H9 (cell line): ENCODE data around the gene NFILZ. TPM values are rescaled to one million over a fixed set of nuclear protein-coding genes. Genes with fewer than 3 reads are reported as not detected.
A peak's percentile ranks its signal among the peaks of the same experiment; 100 is the strongest.

Experiments used
- DNase-seq: peaks from one replicate; pipeline ENCODE4 v3.0.0-alpha.2; 2017
- H2AFZ ChIP-seq: one replicate; pipeline ENCODE4 v1.6.1; 2013; ENCODE audit warnings: mild to moderate bottlenecking, low read length, control low read depth, moderate library complexity
- H2AK5ac ChIP-seq: 2 replicates; pipeline ENCODE4 v1.6.1; 2013; ENCODE audit warnings: low read length, control low read depth, mixed read lengths; ENCODE audit not compliant: insufficient read length
- H2BK120ac ChIP-seq: one replicate; pipeline ENCODE4 v1.6.1; 2013; ENCODE audit warnings: low read depth, mild to moderate bottlenecking, low read length, control low read depth, inconsistent platforms; ENCODE audit not compliant: poor library complexity, severe bottlenecking
- H2BK12ac ChIP-seq: 2 replicates; pipeline ENCODE4 v1.6.1; 2013; ENCODE audit warnings: low read length, control low read depth, mixed read lengths, low read depth; ENCODE audit not compliant: insufficient read length
- H2BK15ac ChIP-seq: 2 replicates; pipeline ENCODE4 v1.6.1; 2013; ENCODE audit warnings: low read depth, low read length, control low read depth
- H2BK20ac ChIP-seq: one replicate; pipeline ENCODE4 v1.6.1; 2013; ENCODE audit warnings: low read depth, mild to moderate bottlenecking, low read length, control low read depth, inconsistent platforms; ENCODE audit not compliant: poor library complexity, severe bottlenecking
- H2BK5ac ChIP-seq: 2 replicates; pipeline ENCODE4 v1.6.1; 2013; ENCODE audit warnings: low read length, control low read depth, mixed read lengths; ENCODE audit not compliant: insufficient read length
- H3K14ac ChIP-seq: 2 replicates; pipeline ENCODE4 v1.6.1; 2013; ENCODE audit warnings: low read length, control low read depth; ENCODE audit not compliant: insufficient read depth
- H3K18ac ChIP-seq: 2 replicates; pipeline ENCODE4 v1.6.1; 2013; ENCODE audit warnings: low read depth, mild to moderate bottlenecking, mixed read lengths, low read length, control low read depth; ENCODE audit not compliant: insufficient read length
- H3K23ac ChIP-seq: 2 replicates; pipeline ENCODE4 v1.6.1; 2013; ENCODE audit warnings: low read length, control low read depth, mixed read lengths, low read depth; ENCODE audit not compliant: insufficient read length
- H3K23me2 ChIP-seq: 2 replicates; pipeline ENCODE4 v1.6.1; 2013; ENCODE audit warnings: low read depth, mild to moderate bottlenecking, mixed read lengths, low read length, control low read depth; ENCODE audit not compliant: insufficient read length, poor library complexity, severe bottlenecking
- H3K27ac ChIP-seq: 2 replicates; pipeline ENCODE4 v1.5.1; 2013; ENCODE audit warnings: low read length, control low read depth, mixed read lengths, low read depth; ENCODE audit not compliant: insufficient read length
- H3K27me3 ChIP-seq: 2 replicates; pipeline ENCODE4 v1.6.1; 2013; ENCODE audit warnings: low read length, control low read depth, inconsistent platforms; ENCODE audit not compliant: insufficient read depth
- H3K4ac ChIP-seq: 2 replicates; pipeline ENCODE4 v1.6.1; 2013; ENCODE audit warnings: low read depth, mild to moderate bottlenecking, control low read depth, inconsistent platforms, low read length, moderate library complexity
- H3K4me1 ChIP-seq: 2 replicates; pipeline ENCODE4 v1.6.1; 2013; ENCODE audit warnings: low read length, control low read depth, inconsistent platforms; ENCODE audit not compliant: insufficient read depth
- H3K4me2 ChIP-seq: 2 replicates; pipeline ENCODE4 v1.6.1; 2013; ENCODE audit warnings: low read length, control low read depth, mixed read lengths; ENCODE audit not compliant: insufficient read length, insufficient read depth
- H3K56ac ChIP-seq: 2 replicates; pipeline ENCODE4 v1.6.1; 2013; ENCODE audit warnings: low read depth, mild to moderate bottlenecking, mixed read lengths, low read length, control low read depth; ENCODE audit not compliant: insufficient read length
- H3K79me1 ChIP-seq: 2 replicates; pipeline ENCODE4 v1.6.1; 2013; ENCODE audit warnings: low read depth, mild to moderate bottlenecking, moderate library complexity, low read length, control low read depth, inconsistent platforms; ENCODE audit not compliant: insufficient read depth, poor library complexity, severe bottlenecking
- H3K79me2 ChIP-seq: 2 replicates; pipeline ENCODE4 v1.6.1; 2013; ENCODE audit warnings: low read length, control low read depth, inconsistent platforms; ENCODE audit not compliant: insufficient read depth
- H3K9ac ChIP-seq: 2 replicates; pipeline ENCODE4 v1.6.1; 2013; ENCODE audit warnings: low read length, control low read depth, mixed read lengths; ENCODE audit not compliant: insufficient read length; ENCODE audit errors: extremely low read depth
- H3K9me3 ChIP-seq: one replicate; pipeline ENCODE4 v1.6.1; 2013; ENCODE audit warnings: low read depth, low read length, inconsistent platforms; ENCODE audit not compliant: control insufficient read depth
- H3T11ph ChIP-seq: one replicate; pipeline ENCODE4 v1.6.1; 2013; ENCODE audit warnings: mild to moderate bottlenecking, low read length, control low read depth, inconsistent platforms
- H4K20me1 ChIP-seq: one replicate; pipeline ENCODE4 v1.6.1; 2013; ENCODE audit not compliant: control insufficient read depth, insufficient read length, insufficient read depth
- H4K5ac ChIP-seq: 2 replicates; pipeline ENCODE4 v1.6.1; 2013; ENCODE audit warnings: low read depth, mild to moderate bottlenecking, mixed read lengths, low read length, control low read depth; ENCODE audit not compliant: insufficient read length
- H4K8ac ChIP-seq: replicated peaks from 2 replicates; pipeline ENCODE4 v1.6.1; 2013; ENCODE audit warnings: low read length, control low read depth, mixed read lengths, low read depth; ENCODE audit not compliant: insufficient read length
- H4K91ac ChIP-seq: 2 replicates; pipeline ENCODE4 v1.6.1; 2013; ENCODE audit warnings: low read depth, mild to moderate bottlenecking, moderate library complexity, mixed read lengths, low read length, control low read depth; ENCODE audit not compliant: insufficient read length
- H3K27ac Mint-ChIP-seq, 3 experiments: 2 replicates in 2 of 3; 3 replicates in 1 of 3; pipeline ENCODE4 v1.8.0; 2020 to 2021; ENCODE audit warnings: mixed read lengths in 3 of 3, mild to moderate bottlenecking in 1 of 3, moderate library complexity in 1 of 3
- H3K27me3 Mint-ChIP-seq: 2 replicates; pipeline ENCODE4 v1.8.0; 2021; ENCODE audit warnings: low read depth, mild to moderate bottlenecking, moderate library complexity, mixed read lengths
- H3K36me3 Mint-ChIP-seq, 3 experiments: 2 replicates in 2 of 3; 3 replicates in 1 of 3; pipeline ENCODE4 v1.8.0; 2020 to 2021; ENCODE audit warnings: low read depth in 3 of 3, mixed read lengths in 3 of 3; ENCODE audit not compliant: insufficient read depth in 1 of 3
- H3K4me1 Mint-ChIP-seq, 2 experiments: 2 replicates each; pipeline ENCODE4 v1.8.0; 2020; ENCODE audit warnings: mixed read lengths in 2 of 2
- H3K4me3 Mint-ChIP-seq, 2 experiments: 2 replicates in 1 of 2; 3 replicates in 1 of 2; pipeline ENCODE4 v1.8.0; 2020 to 2021; ENCODE audit warnings: mild to moderate bottlenecking in 2 of 2, mixed read lengths in 2 of 2, moderate library complexity in 1 of 2
- H3K9me3 Mint-ChIP-seq, 2 experiments: 2 replicates in 1 of 2; 3 replicates in 1 of 2; pipeline ENCODE4 v1.8.0; 2020; ENCODE audit warnings: mild to moderate bottlenecking in 2 of 2, mixed read lengths in 2 of 2, moderate library complexity in 1 of 2
- CTCF ChIP-seq: fragments of 200-600 bp; sonication (generic); conservative IDR thresholded peaks from 3 replicates; pipeline ENCODE4 v1.8.0; 2021; ENCODE audit warnings: antibody characterized with exemption, mild to moderate bottlenecking
- WGBS: extraction: QIAGEN DNeasy Blood & Tissue Kit; methylation state at CpG from one replicate; pipeline ENCODE4 v1.1.7; 2013; ENCODE audit warnings: missing lambda C conversion rate, low lambda C conversion rate, mixed read lengths; ENCODE audit not compliant: insufficient read length; ENCODE audit errors: extremely low coverage; 5-methylcytosine and 5-hydroxymethylcytosine counted together
- total RNA-seq: library from RNA; stranded (reverse); gene quantifications from 2 replicates; pipeline ENCODE4 v1.2.1, GENCODE V29; 2021

The NFILZ gene
- total RNA-seq, 1 experiment from 2014 or later = not detected

DNA sequence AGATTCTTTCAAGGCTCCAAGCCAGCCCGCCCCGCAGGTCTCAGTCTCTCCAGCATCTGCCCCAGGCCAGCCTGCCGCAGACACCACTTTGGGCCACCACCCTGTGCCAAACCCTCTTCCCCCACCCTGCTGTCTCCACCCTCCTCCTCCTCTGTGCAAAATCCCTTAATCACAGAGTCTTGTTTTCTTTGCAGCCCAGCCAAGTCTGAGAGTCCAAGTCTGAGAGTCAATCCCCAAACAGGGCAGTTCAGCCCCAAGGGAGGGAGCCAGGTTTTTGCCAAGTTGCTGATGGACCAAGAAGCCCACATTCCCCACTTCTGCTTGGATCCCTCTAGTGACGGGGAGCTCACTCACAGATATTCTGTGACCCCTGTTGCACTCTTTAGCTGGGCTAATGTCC is 23.0 kb upstream of the NFILZ start:
- Histone ChIP-seq H2AFZ (no peak overlapping the region), H4K5ac (no peak overlapping the region), H2BK15ac (no peak overlapping the region), H2BK12ac (no peak overlapping the region), H3K4me1 (peaks cover 6% of the 10 kb centered on the region), H3K4ac (no peak overlapping the region), H3K27me3 (no peaks in the 10 kb centered on the region), H4K8ac (no peak overlapping the region), H3K9ac (no peak overlapping the region), H2BK20ac (no peak overlapping the region), H3K79me1 (no peaks in the 10 kb centered on the region), H3K23me2 (peaks cover 8% of the 10 kb centered on the region), H3K23ac (no peak overlapping the region), H3K27ac (no peak overlapping the region), H2BK120ac (no peak overlapping the region), H3T11ph (no peak overlapping the region), H4K20me1 (no peaks in the 10 kb centered on the region), H4K91ac (no peak overlapping the region), H3K56ac (no peak overlapping the region), H2BK5ac (no peak overlapping the region), H3K9me3 (no peaks in the 10 kb centered on the region), H3K14ac (no peak overlapping the region), H2AK5ac (no peak overlapping the region), H3K4me2 (no peak overlapping the region), H3K18ac (no peak overlapping the region), H3K79me2 (no peaks in the 10 kb centered on the region)
- Mint-ChIP-seq H3K27me3 (no peaks in the 10 kb centered on the region), H3K4me1 (peaks cover 33 to 42% of the 10 kb centered on the region in 2 experiments), H3K36me3 (peaks cover 15 to 35% (median 30%) of the 10 kb centered on the region in 3 experiments), H3K4me3 (no peak overlapping the region), H3K9me3 (peaks cover 3 to 5% of the 10 kb centered on the region in 2 experiments; a peak in 4 of 5 replicates), H3K27ac (peak overlapping the region in 1 of 3 experiments; percentile 55; a peak in 2 of 7 replicates)
- DNase-seq = no peak
- no peak for TF ChIP-seq CTCF
- no CpG with 5 or more reads among the region's 4 CpGs for WGBS
